Endothelial cell of umbilical vein (primary cell): Measurements from ENCODE around the gene MACROD2. TPM values are rescaled to one million over a fixed set of nuclear protein-coding genes. Genes with fewer than 3 reads are reported as not detected.

Source experiments
- BruUV-seq: library from RNA; stranded (reverse); fragments of 400-500 nt; replicated peaks from 2 replicates; lab custom pipeline; 2021; lab: Mats Ljungman, UMichigan
- CTCF ChIA-PET: fragments of 300-600, 350-600 bp; sonication (Branson Sonifier 250); formaldehyde crosslinking; loops from one replicate; lab custom pipeline; 2021; ENCODE audit warnings: antibody characterized with exemption, inconsistent platforms; lab: Charles Lee
- POLR2A ChIA-PET: fragments of 300-600, 350-600 bp; sonication (Branson Sonifier 250); formaldehyde crosslinking; loops from one replicate; lab custom pipeline; 2021; ENCODE audit warnings: antibody characterized with exemption, inconsistent platforms; lab: Charles Lee
- DNase-seq: peaks from one replicate; pipeline ENCODE4 v3.0.0-alpha.2; 2011; ENCODE audit warnings: low read depth, low spot score
- FAIRE-seq: peaks from 2 replicates; lab custom pipeline; 2011; peaks lifted over from hg19 to GRCh38; lab: Jason Lieb, UNC
- H2AFZ ChIP-seq: 2 replicates; pipeline ENCODE4 v1.6.0; 2012; ENCODE audit warnings: low read depth, low read length, control low read depth, inconsistent platforms
- H3K27ac ChIP-seq: 2 replicates; pipeline ENCODE4 v1.5.1; 2011; ENCODE audit warnings: low read depth, mild to moderate bottlenecking, control low read depth, low read length, moderate library complexity; ENCODE audit not compliant: insufficient read depth
- H3K27me3 ChIP-seq, 2 experiments: 2 replicates each; pipeline versions ENCODE4 v1.6.0 to v1.6.1; 2011; ENCODE audit warnings: low read length in 2 of 2, mixed read lengths in 1 of 2; ENCODE audit not compliant: control insufficient read depth in 2 of 2, insufficient read depth in 2 of 2
- H3K36me3 ChIP-seq, 2 experiments: 2 replicates in 1 of 2; 3 replicates in 1 of 2; pipeline ENCODE4 v1.5.1; 2011; ENCODE audit warnings: low read length in 2 of 2, mild to moderate bottlenecking in 1 of 2, moderate library complexity in 1 of 2; ENCODE audit not compliant: control insufficient read depth in 2 of 2, insufficient read depth in 2 of 2; ENCODE audit errors: extremely low read depth in 1 of 2
- H3K4me1 ChIP-seq: 3 replicates; pipeline ENCODE4 v1.5.1; 2011; ENCODE audit warnings: mild to moderate bottlenecking, low read length; ENCODE audit not compliant: control insufficient read depth, insufficient read depth; ENCODE audit errors: extremely low read depth
- H3K4me2 ChIP-seq: 2 replicates; pipeline ENCODE4 v1.6.1; 2011; ENCODE audit warnings: low read length, control low read depth, mixed read lengths; ENCODE audit not compliant: insufficient read depth
- H3K4me3 ChIP-seq, 3 experiments: fragments of 200-600 bp in 1 of 3; sonication (generic), shearing (Covaris generic) in 1 of 3; replicated peaks in 1 of 3; 2 replicates each; pipeline ENCODE4 v1.5.1; 2011 to 2016; ENCODE audit warnings: control low read depth in 3 of 3, low read length in 3 of 3, mild to moderate bottlenecking in 2 of 3, inconsistent platforms in 1 of 3, low read depth in 1 of 3, moderate library complexity in 1 of 3; ENCODE audit not compliant: insufficient read depth in 1 of 3
- H3K79me2 ChIP-seq: 2 replicates; pipeline ENCODE4 v1.6.0; 2012; ENCODE audit warnings: low read length, inconsistent platforms; ENCODE audit not compliant: control insufficient read depth, insufficient read depth
- H3K9ac ChIP-seq: replicated peaks from 2 replicates; pipeline ENCODE3; 2011; ENCODE audit warnings: low read length, control low read depth; ENCODE audit not compliant: insufficient read depth; ENCODE audit errors: extremely low read depth
- H3K9me1 ChIP-seq: replicated peaks from 3 replicates; pipeline ENCODE4 v1.6.0; 2011; ENCODE audit warnings: mild to moderate bottlenecking, low read length; ENCODE audit not compliant: control insufficient read depth, insufficient read depth; ENCODE audit errors: extremely low read depth
- H3K9me3 ChIP-seq: replicated peaks from 2 replicates; pipeline ENCODE4 v1.5.1; 2012; ENCODE audit warnings: low read length, inconsistent platforms; ENCODE audit not compliant: control insufficient read depth, insufficient read depth
- H4K20me1 ChIP-seq: replicated peaks from 2 replicates; pipeline ENCODE3; 2011; ENCODE audit warnings: mild to moderate bottlenecking, low read length; ENCODE audit not compliant: control insufficient read depth, insufficient read depth; ENCODE audit errors: extremely low read depth
- CTCF ChIP-seq, 2 donors: IDR thresholded peaks; 1 replicate in 1 of 2; 2 replicates in 1 of 2; pipeline ENCODE4 v1.5.1; 2011; ENCODE audit warnings: low read length in 2 of 2, mild to moderate bottlenecking in 2 of 2, moderate library complexity in 2 of 2, control low read depth in 1 of 2, inconsistent platforms in 1 of 2, low read depth in 1 of 2; ENCODE audit not compliant: insufficient read depth in 1 of 2; ENCODE audit errors: extremely low read depth in 1 of 2
- EZH2 ChIP-seq: IDR thresholded peaks from 2 replicates; pipeline ENCODE4 v1.6.1; 2012; ENCODE audit warnings: borderline replicate concordance, low read depth, mild to moderate bottlenecking, moderate library complexity, low read length, inconsistent platforms; ENCODE audit not compliant: severe bottlenecking
- FOS ChIP-seq: IDR thresholded peaks from 2 replicates; pipeline ENCODE4 v1.6.1; 2011; ENCODE audit warnings: mild to moderate bottlenecking, low read length, moderate library complexity, borderline replicate concordance; ENCODE audit not compliant: insufficient read depth
- JUN ChIP-seq: IDR thresholded peaks from 2 replicates; pipeline ENCODE4 v1.6.1; 2011; ENCODE audit warnings: borderline replicate concordance, low read depth; ENCODE audit not compliant: insufficient read length, insufficient read depth
- MAX ChIP-seq: IDR thresholded peaks from 2 replicates; pipeline ENCODE4 v1.6.1; 2011; ENCODE audit not compliant: insufficient read depth, insufficient read length
- MYC ChIP-seq: IDR thresholded peaks from one replicate; pipeline ENCODE4 v1.6.1; 2011; ENCODE audit warnings: mild to moderate bottlenecking, low read depth, low read length
- POLR2A ChIP-seq: IDR thresholded peaks from 2 replicates; pipeline ENCODE4 v1.6.1; 2012; ENCODE audit warnings: low read depth, mild to moderate bottlenecking, control low read depth, low read length
- POLR2AphosphoS5 ChIP-seq: IDR thresholded peaks from 2 replicates; pipeline ENCODE4 v1.6.1; 2012; ENCODE audit warnings: low read depth, mild to moderate bottlenecking, control low read depth, low read length, moderate library complexity; ENCODE audit not compliant: insufficient read depth
- dilution Hi-C: fragments of 300-500 bp; cut with MboI; formaldehyde crosslinking; loops from one replicate; pipeline ENCODE4 v1.15.0; 2019; ENCODE audit warnings: low sequenced_read_pairs; ENCODE audit not compliant: extremely low pct_ligation_motif_present
- intact Hi-C: fragments of 100-400 bp; cut with micrococcal nuclease; formaldehyde crosslinking; loops from one replicate; pipeline ENCODE4 v1.10.0; 2022
- polyA plus RNA-seq, 4 experiments: library from polyadenylated mRNA; depleted of rRNA in 3 of 4; stranded (reverse) in 3 of 4; unstranded in 1 of 4; fragments of >200 nt; gene quantifications; 2 replicates each; pipeline versions ENCODE4 v1.2.1 to v1.2.3, GENCODE V29; 2011 to 2012; ENCODE audit warnings: missing spikeins in 1 of 4
- total RNA-seq: library from RNA; stranded (reverse); gene quantifications from 2 replicates; pipeline ENCODE4 v1.2.3, GENCODE V29; 2021

Gene MACROD2
- total and polyA plus RNA-seq, 2 donors (not counting 3 experiments of a cell fraction or from before 2014, with no cell fraction given) = 0.11 to 0.73 TPM

GRCh38 chr20:14991023-14991422, 995.7 kb downstream of the MACROD2 start:
- FAIRE-seq = no peak
- Histone ChIP-seq H3K4me1 (peaks cover 9% of the 10 kb centered on the region), H3K79me2 (no peaks in the 10 kb centered on the region), H3K4me2 (no peak overlapping the region), H4K20me1 (no peaks in the 10 kb centered on the region), H3K9me3 (no peaks in the 10 kb centered on the region), H3K27ac (no peak overlapping the region), H3K27me3 (no peaks in the 10 kb centered on the region), H3K36me3 (no peaks in the 10 kb centered on the region), H3K4me3 (no peak overlapping the region), H3K9ac (no peak overlapping the region), H2AFZ (no peak overlapping the region), H3K9me1 (no peaks in the 10 kb centered on the region)
- ChIA-PET POLR2A (no interaction called here), CTCF (no interaction called here)
- TF ChIP-seq CTCF (IDR thresholded peaks at IDR 0.05; ENCODE audit: extremely low read depth in 1 of 2, insufficient read depth in 1 of 2, low read depth in 1 of 2, low read length in 2 of 2) = no peak
- no peak for TF ChIP-seq EZH2
- no peak for TF ChIP-seq MYC
- TF ChIP-seq JUN = no peak
- TF ChIP-seq MAX = no peak
- dilution Hi-C loops (no loop called here), intact Hi-C loops (no loop called here)
- BruUV-seq = no TSS peak
- no peak for DNase-seq

GRCh38 chr20:14992153-14992552, 996.8 kb downstream of the MACROD2 start:
- Histone ChIP-seq H3K9me3 (no peaks in the 10 kb centered on the region), H3K27ac (no peak overlapping the region), H3K36me3 (no peaks in the 10 kb centered on the region), H3K9ac (no peak overlapping the region), H3K4me1 (no peaks in the 10 kb centered on the region), H3K79me2 (no peaks in the 10 kb centered on the region), H2AFZ (no peak overlapping the region), H3K4me2 (no peak overlapping the region), H3K27me3 (no peaks in the 10 kb centered on the region), H4K20me1 (no peaks in the 10 kb centered on the region), H3K4me3 (no peak overlapping the region), H3K9me1 (no peaks in the 10 kb centered on the region)
- TF ChIP-seq POLR2A (no peak), MYC (no peak), POLR2AphosphoS5 (no peak), CTCF (IDR thresholded peaks at IDR 0.05; ENCODE audit: extremely low read depth in 1 of 2, insufficient read depth in 1 of 2, low read depth in 1 of 2, low read length in 2 of 2) (no peak), FOS (no peak), MAX (no peak)
- FAIRE-seq (no peak), DNase-seq (no peak)
- BruUV-seq = no TSS peak
- dilution Hi-C loops (no loop called here), intact Hi-C loops (no loop called here)
- POLR2A ChIA-PET = no interaction called here
- CTCF ChIA-PET = no interaction called here
